ENCODE measurements around the gene PSAPL1.
A peak's percentile ranks its signal among the peaks of the same experiment; 100 is the strongest.
"Not testable (repeated sequence)": the region's sequence is repeated elsewhere in the genome, so short reads cannot be mapped to it uniquely, and the experiment has no call there.

Gene PSAPL1

DNA sequence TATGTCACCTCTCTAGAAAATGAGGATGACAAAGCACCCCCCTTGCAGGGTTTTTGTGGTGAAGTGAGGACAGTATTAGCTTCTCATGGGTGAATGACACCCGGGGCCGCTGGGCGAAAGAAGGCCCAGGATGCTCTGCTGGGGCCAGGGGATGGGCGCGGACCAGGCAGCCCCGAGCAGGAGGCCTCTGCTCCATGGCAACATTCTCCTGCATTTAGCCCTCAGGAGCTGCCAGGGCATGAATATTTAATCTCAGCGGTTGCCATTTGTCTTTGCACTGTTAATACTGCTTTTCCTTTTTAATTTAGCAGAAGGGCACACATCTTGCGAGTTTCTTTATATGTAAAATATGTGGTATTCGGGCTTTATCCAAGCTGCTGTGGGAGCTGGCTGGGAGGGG lies 30.3 kb upstream of the PSAPL1 start:
- ATAC-seq: no peak
- no peak for DNase-seq (ENCODE audit: low spot score in 2 of 2)
- Mint-ChIP-seq H3K4me3 (no peak overlapping the region), H3K27ac (no peak overlapping the region), H3K36me3 (no peaks in the 10 kb centered on the region), H3K4me1 (no peaks in the 10 kb centered on the region), H3K9me3 (no peaks in the 10 kb centered on the region)

DNA sequence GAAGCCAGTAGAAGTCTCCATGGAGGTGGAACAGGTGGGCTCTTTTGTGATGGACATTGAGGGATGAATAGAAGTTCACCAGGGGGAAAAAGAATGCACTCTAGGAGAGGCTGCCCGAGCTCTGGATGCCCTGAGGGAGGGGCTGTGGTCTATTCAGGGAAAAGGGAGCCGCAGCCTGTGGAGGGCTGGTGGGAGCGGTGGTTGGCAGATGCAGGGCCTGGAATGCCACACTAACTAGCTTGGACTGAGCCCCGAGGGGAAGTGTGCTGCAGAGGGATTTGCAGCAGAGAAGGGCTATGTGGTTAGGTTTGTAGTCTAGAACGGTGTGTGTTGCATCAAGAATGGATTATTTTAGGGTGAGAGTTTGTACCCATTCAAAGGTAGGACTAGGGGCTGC lies 29.5 kb upstream of the PSAPL1 start:
- Mint-ChIP-seq H3K4me3 (no peak overlapping the region), H3K4me1 (no peaks in the 10 kb centered on the region), H3K36me3 (no peaks in the 10 kb centered on the region), H3K27ac (no peak overlapping the region), H3K9me3 (no peaks in the 10 kb centered on the region)
- DNase-seq (ENCODE audit: low spot score in 2 of 2) (no peak), ATAC-seq (no peak)

DNA sequence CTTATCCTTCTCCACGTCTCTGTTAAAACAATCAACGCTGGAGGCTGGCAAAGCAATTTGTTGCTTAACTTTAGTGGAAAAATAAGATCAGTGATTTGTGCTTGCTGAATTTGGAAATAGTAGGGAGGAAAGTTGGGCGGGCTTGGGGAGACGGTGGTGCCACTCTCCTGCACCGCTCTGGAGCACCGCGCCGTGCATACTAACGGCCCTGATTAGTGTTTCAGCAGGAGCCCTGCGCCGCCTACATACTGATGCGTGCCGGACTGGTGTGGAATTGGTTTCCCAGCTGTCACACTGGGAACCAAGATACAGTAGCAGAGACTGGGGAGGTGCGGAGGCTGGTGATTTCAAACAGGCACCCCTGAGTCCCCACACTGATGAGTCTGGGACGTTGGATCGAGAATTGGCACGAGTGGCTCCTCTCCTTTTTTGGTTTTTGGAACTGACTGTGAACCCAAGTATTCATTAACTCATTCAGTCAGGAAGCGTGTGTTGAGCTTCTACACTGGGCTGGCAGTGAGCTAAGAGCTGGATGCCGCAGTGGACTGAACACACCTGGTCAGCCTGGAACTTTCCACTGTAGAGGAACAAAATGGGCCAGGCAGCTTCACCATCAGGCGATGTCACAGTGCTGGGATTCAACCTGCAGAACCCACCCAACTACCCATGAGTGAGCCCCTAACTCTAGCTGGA lies 29.0 kb upstream of the PSAPL1 start:
- ATAC-seq: no peak
- no peaks in the 10 kb centered on the region for H3K36me3 Mint-ChIP-seq

DNA sequence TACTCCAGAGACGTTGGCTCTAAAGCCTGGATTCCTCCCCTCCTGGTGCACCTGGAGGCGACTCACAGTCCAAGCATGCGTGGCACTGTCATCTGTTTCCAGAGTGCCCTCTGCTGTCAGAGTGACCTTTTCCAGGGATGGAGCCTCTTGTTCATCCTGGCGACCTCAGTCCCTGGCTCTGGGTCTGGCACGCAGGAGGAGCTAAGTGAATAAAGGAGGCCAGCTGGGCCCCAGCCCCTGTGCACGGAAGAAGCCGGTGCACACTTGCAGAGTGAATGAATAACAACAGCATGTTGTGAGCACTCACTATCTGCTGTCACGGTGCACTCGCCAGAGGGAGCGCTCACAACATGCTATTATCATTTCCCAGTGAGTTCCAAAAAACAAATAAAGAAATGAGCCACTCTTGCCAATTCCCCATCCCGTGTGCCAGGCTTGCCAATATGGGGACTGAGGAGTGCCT lies 27.8 kb upstream of the PSAPL1 start:
- ATAC-seq: no peak
- no peak for DNase-seq (ENCODE audit: low spot score in 2 of 2)

More for the DNA sequence above, 29.0 kb upstream of the PSAPL1 start:
- DNase-seq (ENCODE audit: low spot score in 2 of 2): no peak
- H3K4me1 Mint-ChIP-seq: no peaks in the 10 kb centered on the region
- H3K27ac Mint-ChIP-seq: no peak overlapping the region
- no peak overlapping the region for H3K4me3 Mint-ChIP-seq
- H3K9me3 Mint-ChIP-seq: no peaks in the 10 kb centered on the region

DNA sequence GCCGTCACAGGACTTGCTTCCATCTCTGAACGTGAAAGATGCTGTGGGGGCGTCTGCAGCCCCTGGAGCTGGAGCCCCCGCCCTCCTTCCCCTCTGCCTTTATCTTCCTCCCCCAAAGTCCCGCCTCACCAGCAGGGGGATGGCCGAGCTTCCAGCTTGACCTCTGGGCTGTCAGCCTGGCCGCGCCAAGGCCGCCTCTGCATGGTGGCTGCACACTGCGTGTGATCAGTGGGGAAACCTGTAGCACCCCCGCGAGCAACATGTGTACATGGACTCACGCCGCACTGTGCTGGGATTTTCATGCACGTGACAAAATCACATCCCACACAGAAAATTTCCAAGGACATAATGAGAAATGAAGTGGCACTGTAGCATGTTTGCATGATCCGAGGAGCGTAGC lies 26.5 kb upstream of the PSAPL1 start:
- no peaks in the 10 kb centered on the region for H3K9me3 Mint-ChIP-seq
- H3K36me3 Mint-ChIP-seq: no peaks in the 10 kb centered on the region
- H3K27ac Mint-ChIP-seq: no peak overlapping the region
- no peak for DNase-seq (ENCODE audit: low spot score in 2 of 2)
- ATAC-seq: no peak
- H3K4me1 Mint-ChIP-seq: no peaks in the 10 kb centered on the region
- H3K4me3 Mint-ChIP-seq: no peak overlapping the region

More for the DNA sequence above, 27.8 kb upstream of the PSAPL1 start:
- no peaks in the 10 kb centered on the region for H3K9me3 Mint-ChIP-seq
- H3K4me3 Mint-ChIP-seq: no peak overlapping the region
- H3K4me1 Mint-ChIP-seq: no peaks in the 10 kb centered on the region
- no peak overlapping the region for H3K27ac Mint-ChIP-seq
- H3K36me3 Mint-ChIP-seq: no peaks in the 10 kb centered on the region

DNA sequence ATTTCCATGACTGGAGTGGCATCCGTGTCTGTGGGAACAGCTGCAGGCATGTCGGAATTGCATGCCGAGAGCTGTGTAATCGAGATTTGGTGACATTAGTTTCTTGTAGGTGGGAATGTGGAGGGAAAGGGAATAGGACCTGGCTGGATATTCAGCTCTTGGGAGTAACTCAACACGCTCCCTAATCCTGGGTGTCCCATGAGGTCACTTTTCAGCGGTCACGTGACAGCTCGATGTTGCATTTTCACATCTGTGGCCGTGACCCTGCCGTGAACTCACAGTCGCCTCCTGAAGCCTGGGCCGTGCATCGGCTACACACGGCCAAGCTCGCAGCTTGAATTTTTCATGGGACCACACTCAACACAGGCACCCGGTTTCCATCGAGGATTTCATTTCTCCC lies 25.8 kb upstream of the PSAPL1 start:
- Mint-ChIP-seq H3K4me1 (no peaks in the 10 kb centered on the region), H3K4me3 (no peak overlapping the region), H3K9me3 (no peaks in the 10 kb centered on the region), H3K36me3 (no peaks in the 10 kb centered on the region), H3K27ac (no peak overlapping the region)
- DNase-seq (ENCODE audit: low spot score in 2 of 2) (no peak), ATAC-seq (no peak)

DNA sequence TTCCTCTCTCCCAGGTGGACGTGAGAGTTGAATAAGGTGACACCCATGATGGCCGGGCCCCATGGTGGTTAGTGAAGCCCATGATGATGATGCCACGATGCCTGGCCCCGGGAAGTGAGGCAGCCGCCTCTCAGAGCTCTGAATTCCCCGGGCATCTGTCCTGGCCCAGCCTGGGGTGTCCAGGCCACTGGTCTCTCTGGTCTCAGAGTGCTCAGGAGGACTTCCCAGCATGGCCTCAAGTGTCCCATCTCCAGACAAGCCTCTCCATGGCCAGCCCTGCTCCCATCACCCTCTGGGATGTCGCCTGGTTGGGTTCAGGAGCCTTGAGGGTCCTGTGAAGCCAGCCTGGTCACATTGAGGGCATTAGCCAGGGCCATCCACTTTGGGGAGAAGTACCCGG lies 24.7 kb upstream of the PSAPL1 start:
- Mint-ChIP-seq H3K9me3 (no peaks in the 10 kb centered on the region), H3K4me3 (no peak overlapping the region), H3K36me3 (no peaks in the 10 kb centered on the region), H3K27ac (no peak overlapping the region), H3K4me1 (no peaks in the 10 kb centered on the region)
- ATAC-seq (no peak), DNase-seq (ENCODE audit: low spot score in 2 of 2) (no peak)

DNA sequence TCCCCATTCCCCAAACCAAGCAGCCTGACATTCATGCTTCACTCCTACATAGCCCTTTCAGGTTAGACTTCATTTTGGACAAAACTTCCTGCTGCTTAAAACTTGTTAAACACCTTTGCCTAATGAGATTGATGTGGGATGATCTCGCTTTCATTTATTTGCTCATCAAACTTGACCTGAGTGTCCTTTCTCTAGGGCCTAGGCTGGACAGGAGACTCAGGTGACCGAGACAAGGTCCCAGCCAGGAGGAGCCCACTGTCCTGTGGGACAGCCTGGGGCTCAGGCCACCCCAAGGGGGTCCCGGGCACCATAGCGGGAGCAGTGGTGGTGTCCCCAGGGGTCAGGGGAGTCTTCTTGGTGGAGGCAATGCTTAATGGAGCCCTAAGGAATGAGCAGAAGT lies 23.7 kb upstream of the PSAPL1 start:
- ATAC-seq (no peak), DNase-seq (ENCODE audit: low spot score in 2 of 2) (no peak)
- no peaks in the 10 kb centered on the region for H3K9me3 Mint-ChIP-seq
- H3K36me3 Mint-ChIP-seq: no peaks in the 10 kb centered on the region
- H3K4me1 Mint-ChIP-seq: no peaks in the 10 kb centered on the region
- H3K4me3 Mint-ChIP-seq: no peak overlapping the region
- no peak overlapping the region for H3K27ac Mint-ChIP-seq

DNA sequence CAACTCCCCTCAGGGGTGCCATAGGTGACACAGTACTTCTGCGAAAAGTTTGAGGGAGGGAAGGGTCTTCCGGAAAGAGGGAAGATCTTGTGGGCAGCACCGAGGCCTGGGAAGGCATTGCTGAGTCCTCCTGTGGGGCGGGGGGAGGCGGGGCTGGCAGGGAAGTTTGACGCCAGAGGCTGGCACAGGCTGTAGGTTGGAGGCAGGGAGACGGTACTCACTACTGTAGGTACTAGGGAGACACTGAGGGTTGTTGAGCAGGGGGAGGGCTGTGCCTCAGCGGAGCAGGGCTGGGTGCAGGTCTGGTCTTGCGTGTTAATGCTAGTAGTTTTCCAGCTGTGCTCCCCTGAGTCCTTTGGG lies 23.3 kb upstream of the PSAPL1 start:
- no peak for ATAC-seq

DNA sequence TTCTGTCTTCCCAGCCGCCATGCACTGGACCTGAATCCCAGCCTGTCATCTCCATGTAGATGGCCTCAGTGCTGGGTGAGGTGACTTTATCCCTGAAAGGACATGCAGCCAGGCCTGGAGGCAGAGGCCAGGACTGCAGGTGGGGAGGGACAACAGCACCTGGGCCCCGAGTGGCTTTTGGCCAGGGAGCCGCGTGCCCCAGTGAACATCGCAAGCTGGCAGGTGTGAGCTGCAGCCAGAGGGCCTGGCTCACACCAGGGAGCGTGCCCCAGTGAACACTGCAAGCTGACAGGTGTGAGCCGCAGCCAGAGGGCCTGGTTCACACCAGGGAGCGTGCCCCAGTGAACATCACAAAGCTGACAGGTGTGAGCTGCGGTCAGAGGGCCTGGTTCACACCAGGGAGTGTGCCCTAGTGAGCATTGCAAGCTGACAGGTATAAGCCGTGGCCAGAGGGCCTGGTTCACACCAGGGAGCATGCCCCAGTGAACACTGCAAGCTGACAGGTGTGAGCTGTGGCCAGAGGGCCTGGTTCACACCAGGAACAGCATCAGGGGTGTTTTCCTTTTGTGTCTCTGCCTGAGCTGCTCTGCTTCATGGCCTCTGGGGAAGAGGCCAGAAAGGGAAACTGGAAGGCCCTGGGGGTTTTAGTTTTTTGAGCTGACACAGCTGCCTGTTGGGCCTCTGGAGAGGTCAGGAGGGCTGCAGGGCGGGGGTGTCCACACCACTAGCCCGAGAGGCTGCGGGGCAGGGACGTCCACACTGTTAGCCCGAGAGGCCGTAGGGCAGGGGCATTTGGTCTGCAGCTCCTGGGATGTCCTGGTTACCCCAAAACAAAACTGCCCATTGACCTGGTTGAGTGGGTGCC lies 22.7 kb upstream of the PSAPL1 start:
- Mint-ChIP-seq H3K4me3 (no peak overlapping the region), H3K27ac (no peak overlapping the region), H3K9me3 (no peaks in the 10 kb centered on the region), H3K4me1 (peaks cover 4% of the 10 kb centered on the region), H3K36me3 (no peaks in the 10 kb centered on the region)
- no peak for ATAC-seq
- no peak for DNase-seq (ENCODE audit: low spot score in 2 of 2)

More for the DNA sequence above, 23.3 kb upstream of the PSAPL1 start:
- Mint-ChIP-seq H3K4me1 (no peaks in the 10 kb centered on the region), H3K36me3 (no peaks in the 10 kb centered on the region), H3K27ac (no peak overlapping the region), H3K4me3 (no peak overlapping the region), H3K9me3 (no peaks in the 10 kb centered on the region)
- DNase-seq (ENCODE audit: low spot score in 2 of 2): no peak

DNA sequence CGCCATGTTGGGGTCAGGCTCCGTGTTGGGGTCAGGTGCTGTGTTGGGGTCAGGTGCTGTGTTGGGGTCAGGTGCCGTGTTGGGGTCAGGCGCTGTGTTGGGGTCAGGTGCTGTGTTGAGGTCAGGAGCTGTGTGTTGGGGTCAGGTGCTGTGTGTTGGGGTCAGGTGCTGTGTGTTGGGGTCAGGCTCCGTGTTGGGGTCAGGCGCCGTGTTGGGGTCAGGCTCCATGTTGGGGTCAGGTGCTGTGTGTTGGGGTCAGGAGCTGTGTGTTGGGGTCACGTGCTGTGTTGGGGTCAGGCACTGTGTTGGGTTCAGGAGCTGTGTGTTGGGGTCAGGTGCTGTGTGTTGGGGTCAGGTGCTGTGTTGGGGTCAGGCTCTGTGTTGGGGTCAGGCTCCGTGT lies 18.1 kb upstream of the PSAPL1 start:
- H3K36me3 Mint-ChIP-seq; H3K27ac Mint-ChIP-seq; ATAC-seq; H3K4me1 Mint-ChIP-seq; DNase-seq (ENCODE audit: low spot score in 2 of 2); H3K4me3 Mint-ChIP-seq; H3K9me3 Mint-ChIP-seq: not testable (repeated sequence)

DNA sequence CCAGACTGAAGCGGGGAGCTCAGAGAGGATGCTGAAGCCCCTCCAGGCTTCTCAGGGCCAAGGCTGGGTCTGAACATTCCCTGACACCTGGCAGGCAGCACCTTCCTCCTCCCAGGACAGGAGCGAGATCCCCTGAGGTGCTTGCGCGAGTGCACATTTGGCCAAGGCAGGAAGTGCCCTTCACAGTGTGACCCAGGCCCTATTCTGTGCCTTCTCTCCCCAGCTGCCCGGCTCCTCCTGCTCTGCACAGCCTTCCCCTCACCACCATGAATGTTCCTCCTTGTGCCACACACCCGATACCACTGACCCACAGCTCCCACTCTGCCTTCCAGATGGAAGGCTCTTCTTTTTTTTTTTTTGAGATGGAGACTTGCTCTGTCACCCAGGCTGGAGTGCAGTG lies 17.1 kb upstream of the PSAPL1 start:
- no peaks in the 10 kb centered on the region for H3K36me3 Mint-ChIP-seq
- ATAC-seq: no peak
- no peak for DNase-seq (ENCODE audit: low spot score in 2 of 2)
- H3K27ac Mint-ChIP-seq: peak overlapping the region; percentile 70
- no peaks in the 10 kb centered on the region for H3K9me3 Mint-ChIP-seq
- peaks cover 5% of the 10 kb centered on the region for H3K4me1 Mint-ChIP-seq
- no peak overlapping the region for H3K4me3 Mint-ChIP-seq

DNA sequence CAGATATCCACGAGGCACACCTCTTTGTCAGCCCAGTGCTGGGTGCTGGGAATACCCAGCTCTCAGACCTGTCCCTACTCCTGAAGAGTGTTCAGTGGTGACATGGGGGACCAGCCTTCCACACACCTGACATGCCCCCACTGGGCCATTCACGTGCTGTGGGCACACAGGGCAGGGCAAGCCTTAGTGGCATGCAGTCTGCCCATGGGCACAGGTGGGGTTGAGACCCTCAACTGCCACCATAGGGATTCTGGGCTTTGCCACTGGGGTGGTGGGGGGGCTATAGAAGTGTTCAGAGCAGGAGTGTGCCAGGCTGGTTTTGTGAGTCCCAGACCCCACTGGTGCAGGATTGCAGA lies 16.7 kb upstream of the PSAPL1 start:
- H3K27ac Mint-ChIP-seq: no peak overlapping the region
- H3K4me1 Mint-ChIP-seq: peaks cover 5% of the 10 kb centered on the region
- H3K9me3 Mint-ChIP-seq: no peaks in the 10 kb centered on the region
- peak; percentile 39 for ATAC-seq
- no peak overlapping the region for H3K4me3 Mint-ChIP-seq
- no peak for DNase-seq (ENCODE audit: low spot score in 2 of 2)
- no peaks in the 10 kb centered on the region for H3K36me3 Mint-ChIP-seq

DNA sequence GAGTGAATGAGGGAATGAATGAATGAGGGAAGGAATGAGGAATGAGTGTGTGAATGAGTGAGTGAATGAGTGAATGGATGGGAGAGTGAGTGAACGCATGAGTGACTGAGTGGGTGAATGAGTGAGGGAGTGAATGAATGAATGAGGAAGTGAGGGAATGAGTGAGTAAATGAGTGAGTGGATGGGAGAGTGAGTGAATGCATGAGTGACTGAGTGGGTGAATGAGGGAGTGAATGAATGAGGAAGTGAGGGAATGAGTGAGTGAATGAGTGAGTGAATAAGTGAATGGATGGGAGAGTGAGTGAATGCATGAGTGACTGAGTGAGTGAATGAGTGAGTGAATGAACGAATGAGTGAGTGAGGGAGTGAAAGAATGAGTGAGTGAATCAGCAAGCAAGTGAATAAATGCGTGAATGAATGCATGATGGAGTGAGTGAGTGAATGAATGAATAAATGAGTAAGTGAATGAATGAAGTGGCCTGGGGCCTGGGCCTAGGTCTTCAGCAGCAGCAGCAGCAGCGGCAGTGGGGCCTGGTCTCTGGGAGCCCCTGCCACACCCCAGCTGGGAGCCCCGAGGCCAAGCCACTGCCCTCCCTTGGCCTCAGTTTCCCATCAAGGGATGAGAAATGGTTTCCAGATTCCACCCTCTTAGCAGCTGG lies 16.2 kb upstream of the PSAPL1 start:
- no peak for ATAC-seq
- no peak overlapping the region for H3K4me3 Mint-ChIP-seq
- H3K27ac Mint-ChIP-seq: no peak overlapping the region
- peaks cover 5% of the 10 kb centered on the region for H3K4me1 Mint-ChIP-seq
- no peaks in the 10 kb centered on the region for H3K9me3 Mint-ChIP-seq
- no peaks in the 10 kb centered on the region for H3K36me3 Mint-ChIP-seq
- no peak for DNase-seq (ENCODE audit: low spot score in 2 of 2)

DNA sequence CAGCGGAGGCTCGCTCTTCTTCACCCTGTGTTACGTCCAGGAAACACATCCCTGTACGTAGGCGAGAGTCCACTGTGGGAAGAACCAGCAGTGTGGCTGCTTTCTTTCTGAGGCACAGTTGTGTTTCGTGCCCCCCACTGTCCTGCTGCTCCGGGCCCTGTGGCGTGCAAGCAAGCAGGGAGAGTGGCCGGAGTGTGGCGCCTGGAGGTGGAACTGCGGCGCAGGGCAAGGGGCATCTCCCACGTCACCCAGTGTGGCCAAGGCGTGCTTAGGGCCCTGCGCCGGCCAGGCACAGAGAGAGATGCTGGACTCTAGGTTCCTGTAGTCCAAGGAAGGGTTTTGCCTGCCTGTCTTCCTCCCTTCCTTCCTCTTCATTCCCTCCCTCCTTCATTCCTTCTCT lies 13.3 kb upstream of the PSAPL1 start:
- Mint-ChIP-seq H3K27ac (no peak overlapping the region), H3K4me3 (no peak overlapping the region), H3K4me1 (peaks cover 5% of the 10 kb centered on the region), H3K36me3 (no peaks in the 10 kb centered on the region), H3K9me3 (no peaks in the 10 kb centered on the region)
- DNase-seq (ENCODE audit: low spot score in 2 of 2) (no peak), ATAC-seq (no peak)

DNA sequence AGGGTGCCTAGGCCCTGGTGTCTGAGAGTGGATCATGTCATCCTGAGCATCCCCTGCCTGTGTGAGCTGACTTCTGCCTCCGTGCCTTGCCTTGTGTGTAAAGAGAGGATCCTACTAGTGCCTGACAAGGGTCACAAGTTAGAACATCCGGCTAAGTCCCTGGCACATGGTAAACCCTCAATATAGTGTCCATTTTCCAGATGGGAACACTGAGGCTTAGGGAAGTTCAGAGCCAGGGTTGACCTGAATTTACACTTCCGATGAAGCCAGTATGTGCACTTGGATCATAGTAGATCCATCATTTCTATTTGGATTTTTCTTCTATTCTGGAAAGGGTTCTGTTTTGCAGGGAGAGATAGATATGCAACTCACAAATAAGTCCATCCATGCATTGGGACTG lies 12.5 kb upstream of the PSAPL1 start:
- Mint-ChIP-seq H3K9me3 (no peaks in the 10 kb centered on the region), H3K36me3 (no peaks in the 10 kb centered on the region), H3K4me1 (no peaks in the 10 kb centered on the region), H3K4me3 (no peak overlapping the region), H3K27ac (no peak overlapping the region)
- DNase-seq (ENCODE audit: low spot score in 2 of 2) (no peak), ATAC-seq (no peak)
